OCI-LY3 (cell line): ENCODE results near the gene PARD3.

Experiments
- H2AFZ ChIP-seq: fragments of 200-600, 300-600 bp; shearing (Covaris generic); 2 replicates; pipeline ENCODE4 v1.6.0; 2014; ENCODE audit warnings: antibody characterized with exemption, low read depth, low read length
- H3K27ac ChIP-seq: fragments of 200-600, 300-600 bp; sonication (generic); 2 replicates; pipeline ENCODE4 v1.5.1; 2014; ENCODE audit warnings: mild to moderate bottlenecking, low read length, moderate library complexity, mixed read lengths
- H3K27me3 ChIP-seq: fragments of 200-600, 300-600 bp; sonication (generic); 2 replicates; pipeline ENCODE4 v1.6.1; 2014; ENCODE audit warnings: low read depth, low read length, mixed read lengths
- H3K36me3 ChIP-seq: fragments of 200-600, 300-600 bp; sonication (generic); replicated peaks from 2 replicates; pipeline ENCODE3; 2014; ENCODE audit warnings: low read depth, low read length, mixed read lengths
- H3K4me1 ChIP-seq: fragments of 300-600, 200-600 bp; sonication (generic); 2 replicates; pipeline ENCODE4 v1.6.1; 2014; ENCODE audit warnings: low read length, mixed read lengths
- H3K4me2 ChIP-seq: fragments of 200-600, 300-600 bp; sonication (generic); 2 replicates; pipeline ENCODE4 v1.6.1; 2014; ENCODE audit warnings: low read length, mixed read lengths
- H3K4me3 ChIP-seq: fragments of 300-600, 200-600 bp; sonication (generic); 2 replicates; pipeline ENCODE4 v1.5.1; 2014; ENCODE audit warnings: antibody characterized with exemption, mild to moderate bottlenecking, low read length, moderate library complexity
- H3K79me2 ChIP-seq: fragments of 300-600, 200-600 bp; shearing (Covaris generic); 2 replicates; pipeline ENCODE4 v1.6.1; 2014; ENCODE audit warnings: mild to moderate bottlenecking, low read length, mixed read lengths
- H3K9ac ChIP-seq: fragments of 300-600, 200-600 bp; shearing (Covaris generic); 2 replicates; pipeline ENCODE4 v1.6.0; 2014; ENCODE audit warnings: mild to moderate bottlenecking, low read length, moderate library complexity
- H3K9me3 ChIP-seq: fragments of 200-600, 300-600 bp; shearing (Covaris generic); 2 replicates; pipeline ENCODE4 v1.6.1; 2014; ENCODE audit warnings: low read length, mixed read lengths; ENCODE audit not compliant: insufficient read depth
- H4K20me1 ChIP-seq: fragments of 200-600, 300-600 bp; sonication (generic); 2 replicates; pipeline ENCODE4 v1.6.1; 2016; ENCODE audit warnings: low read length, mixed read lengths; ENCODE audit not compliant: insufficient read depth
- EZH2phosphoT487 ChIP-seq: fragments of 200-600 bp; shearing (Covaris generic); IDR thresholded peaks from 2 replicates; pipeline ENCODE4 v1.6.1; 2018; ENCODE audit warnings: antibody characterized with exemption, mixed run types, low read depth
- TF ChIP-seq, protein P1 (sequence below): fragments of 200-600, 300-600 bp; sonication (generic); IDR thresholded peaks from 2 replicates; pipeline ENCODE4 v1.5.1; 2014; ENCODE audit warnings: antibody characterized with exemption, low read length, low read depth

PARD3 gene

DNA sequence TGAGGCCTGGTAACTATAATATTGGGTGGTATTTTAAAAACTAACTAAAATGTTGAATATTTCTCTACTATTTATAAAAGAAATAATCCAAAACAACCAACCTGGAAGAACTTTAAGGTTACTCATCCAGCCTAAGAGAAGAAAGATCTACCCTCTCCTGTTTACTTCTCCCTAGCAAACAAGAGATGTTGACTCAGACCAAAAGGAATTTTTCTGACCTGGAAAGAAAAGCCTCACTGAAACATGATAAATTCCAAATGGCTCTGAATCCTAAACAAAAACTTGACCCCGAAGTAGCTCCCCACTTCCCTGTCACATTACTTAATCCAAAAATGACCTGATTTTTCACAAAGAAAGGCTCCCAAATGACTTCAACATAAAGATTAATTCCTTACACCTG lies 101.2 kb downstream of the PARD3 start:
- H3K27ac ChIP-seq: no peak overlapping the region

DNA sequence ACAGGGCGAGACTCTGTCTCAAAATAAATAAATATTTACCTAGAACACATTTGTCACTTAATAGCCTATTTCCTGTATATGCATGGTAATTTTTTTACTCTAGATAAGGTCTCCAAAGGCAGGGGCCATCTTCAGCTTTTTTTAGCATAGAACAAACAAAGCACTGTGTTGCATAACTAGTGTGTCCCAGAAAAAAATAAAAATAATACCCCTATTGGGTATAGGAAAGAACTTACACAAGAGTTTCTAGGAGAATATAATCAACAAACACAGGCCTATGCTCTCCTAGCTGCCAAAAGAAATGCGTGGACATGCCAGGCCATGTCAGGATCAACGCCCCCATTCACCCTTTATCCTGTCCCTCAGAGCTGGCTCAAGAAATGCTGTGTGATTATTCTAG lies 103.6 kb downstream of the PARD3 start:
- no peak overlapping the region for H3K27ac ChIP-seq
- no peaks in the 10 kb centered on the region for H3K79me2 ChIP-seq
- no peaks in the 10 kb centered on the region for H4K20me1 ChIP-seq

More for the DNA sequence above, 101.2 kb downstream of the PARD3 start:
- no peak overlapping the region for H2AFZ ChIP-seq
- no peaks in the 10 kb centered on the region for H3K4me1 ChIP-seq
- H4K20me1 ChIP-seq: no peaks in the 10 kb centered on the region
- no peaks in the 10 kb centered on the region for H3K79me2 ChIP-seq
- no peak overlapping the region for H3K4me3 ChIP-seq
- TF ChIP-seq EZH2phosphoT487: no peak
- TF ChIP-seq, protein P1, sequence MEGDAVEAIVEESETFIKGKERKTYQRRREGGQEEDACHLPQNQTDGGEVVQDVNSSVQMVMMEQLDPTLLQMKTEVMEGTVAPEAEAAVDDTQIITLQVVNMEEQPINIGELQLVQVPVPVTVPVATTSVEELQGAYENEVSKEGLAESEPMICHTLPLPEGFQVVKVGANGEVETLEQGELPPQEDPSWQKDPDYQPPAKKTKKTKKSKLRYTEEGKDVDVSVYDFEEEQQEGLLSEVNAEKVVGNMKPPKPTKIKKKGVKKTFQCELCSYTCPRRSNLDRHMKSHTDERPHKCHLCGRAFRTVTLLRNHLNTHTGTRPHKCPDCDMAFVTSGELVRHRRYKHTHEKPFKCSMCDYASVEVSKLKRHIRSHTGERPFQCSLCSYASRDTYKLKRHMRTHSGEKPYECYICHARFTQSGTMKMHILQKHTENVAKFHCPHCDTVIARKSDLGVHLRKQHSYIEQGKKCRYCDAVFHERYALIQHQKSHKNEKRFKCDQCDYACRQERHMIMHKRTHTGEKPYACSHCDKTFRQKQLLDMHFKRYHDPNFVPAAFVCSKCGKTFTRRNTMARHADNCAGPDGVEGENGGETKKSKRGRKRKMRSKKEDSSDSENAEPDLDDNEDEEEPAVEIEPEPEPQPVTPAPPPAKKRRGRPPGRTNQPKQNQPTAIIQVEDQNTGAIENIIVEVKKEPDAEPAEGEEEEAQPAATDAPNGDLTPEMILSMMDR: no peak
- H3K36me3 ChIP-seq: no peaks in the 10 kb centered on the region
- H3K9me3 ChIP-seq: no peaks in the 10 kb centered on the region
- H3K9ac ChIP-seq: no peak overlapping the region
- no peak overlapping the region for H3K4me2 ChIP-seq
- no peaks in the 10 kb centered on the region for H3K27me3 ChIP-seq

DNA sequence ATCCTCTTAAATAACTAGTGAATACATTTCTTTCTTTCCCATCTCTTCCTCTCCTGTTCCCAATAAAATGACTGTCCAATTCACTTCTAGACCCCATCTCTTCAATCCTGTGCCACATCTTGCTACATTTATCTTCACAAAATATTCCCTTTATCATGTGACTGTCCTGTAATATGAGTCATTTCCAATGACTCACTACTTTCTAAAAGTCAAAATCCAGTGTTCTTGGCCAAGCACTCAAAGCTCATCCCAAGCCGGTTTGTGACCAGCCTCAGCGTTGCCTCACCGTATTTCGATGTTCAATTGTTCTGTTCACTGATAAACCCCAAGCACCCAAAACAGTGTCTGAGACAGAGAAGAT lies 104.7 kb downstream of the PARD3 start:
- H3K36me3 ChIP-seq: no peaks in the 10 kb centered on the region
- no peak overlapping the region for H3K27ac ChIP-seq
- H3K9me3 ChIP-seq: no peaks in the 10 kb centered on the region
- no peak overlapping the region for H3K4me3 ChIP-seq
- H3K79me2 ChIP-seq: no peaks in the 10 kb centered on the region
- H3K9ac ChIP-seq: no peak overlapping the region
- TF ChIP-seq, protein P1: no peak
- TF ChIP-seq EZH2phosphoT487: no peak
- H3K4me2 ChIP-seq: no peak overlapping the region
- no peaks in the 10 kb centered on the region for H3K4me1 ChIP-seq
- H4K20me1 ChIP-seq: no peaks in the 10 kb centered on the region
- no peaks in the 10 kb centered on the region for H3K27me3 ChIP-seq
- H2AFZ ChIP-seq: no peak overlapping the region

More for the DNA sequence above, 103.6 kb downstream of the PARD3 start:
- Histone ChIP-seq H3K27me3 (no peaks in the 10 kb centered on the region), H3K9me3 (no peaks in the 10 kb centered on the region), H2AFZ (no peak overlapping the region), H3K36me3 (no peaks in the 10 kb centered on the region), H3K4me2 (no peak overlapping the region), H3K9ac (no peak overlapping the region), H3K4me1 (no peaks in the 10 kb centered on the region), H3K4me3 (no peak overlapping the region)
- TF ChIP-seq, protein P1: no peak
- TF ChIP-seq EZH2phosphoT487: no peak

DNA sequence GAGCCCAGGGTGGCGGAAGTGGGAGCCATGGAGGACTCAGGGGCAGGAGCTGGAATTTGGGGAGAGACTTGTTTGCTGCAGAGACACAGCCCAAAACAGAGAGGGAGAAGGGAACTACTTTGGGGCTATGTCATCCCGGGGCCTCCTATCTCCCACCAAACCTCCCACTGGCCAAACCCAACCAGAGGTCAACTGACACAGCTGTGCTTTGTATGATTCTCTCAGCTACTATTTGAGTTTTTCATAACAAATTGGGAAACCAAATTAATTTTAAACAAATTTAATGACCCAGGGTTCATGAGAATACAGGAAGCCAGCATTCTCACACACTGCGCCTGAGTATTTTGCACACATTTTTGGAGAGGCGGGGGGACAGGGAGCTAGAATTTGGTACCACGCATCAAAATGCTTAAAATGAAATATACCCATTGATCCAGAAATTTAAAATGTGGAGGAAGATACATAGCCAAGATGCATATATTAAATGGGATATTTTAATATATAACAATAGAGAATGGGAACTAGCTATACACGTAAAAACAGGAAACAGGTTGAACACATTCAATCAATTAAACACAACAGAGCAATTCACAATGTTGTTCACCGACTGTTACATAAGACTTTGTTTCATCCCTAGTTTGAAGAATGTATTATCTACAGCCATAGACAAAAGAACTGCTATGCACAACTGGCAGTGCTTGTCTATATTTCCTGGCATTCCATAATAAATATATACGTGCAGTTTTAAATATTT lies 105.3 kb downstream of the PARD3 start:
- Histone ChIP-seq H3K9me3 (no peaks in the 10 kb centered on the region), H4K20me1 (no peaks in the 10 kb centered on the region), H3K9ac (no peak overlapping the region), H3K36me3 (no peaks in the 10 kb centered on the region), H3K79me2 (no peaks in the 10 kb centered on the region), H3K4me1 (no peaks in the 10 kb centered on the region), H2AFZ (no peak overlapping the region), H3K27ac (no peak overlapping the region), H3K4me2 (no peak overlapping the region), H3K4me3 (no peak overlapping the region), H3K27me3 (no peaks in the 10 kb centered on the region)
- no peak for TF ChIP-seq EZH2phosphoT487
- TF ChIP-seq, protein P1: no peak
